Right lobe of liver (tissue), 6 donors: ENCODE measurements around the gene PHYHD1. TPM values are rescaled to one million over a fixed set of nuclear protein-coding genes. Genes with fewer than 3 reads are reported as not detected.

Experiments used
- ATAC-seq, 4 donors: fragments of 200-7000 bp; cut with Tn5 transposase; one replicate each; pipeline ENCODE4 v1.9.1; 2020; ENCODE audit warnings: mild to moderate bottlenecking in 4 of 4, moderate library complexity in 4 of 4
- DNase-seq, 3 donors: peaks; one replicate each; pipeline ENCODE4 v3.0.0-alpha.2; 2020
- H3K27ac ChIP-seq, 3 donors: fragments of 200-600 bp; one replicate each; pipeline ENCODE4 v1.8.0; 2022
- H3K27me3 ChIP-seq, 2 donors: fragments of 200-600 bp; one replicate each; pipeline ENCODE4 v1.8.0; 2022
- H3K36me3 ChIP-seq, 4 donors: fragments of 200-600 bp; sonication (generic) in 1 of 4; one replicate each; pipeline versions ENCODE4 v1.5.1 to v1.8.0; 2017 to 2022; ENCODE audit warnings: control low read depth in 1 of 4
- H3K4me1 ChIP-seq, 4 donors: fragments of 200-600 bp; sonication (generic) in 1 of 4; one replicate each; pipeline versions ENCODE4 v1.5.1 to v1.8.0; 2017 to 2022; ENCODE audit warnings: control low read depth in 1 of 4
- H3K4me3 ChIP-seq, 3 donors: fragments of 200-600 bp; one replicate each; pipeline ENCODE4 v1.8.0; 2022
- H3K9me3 ChIP-seq, 4 donors: fragments of 200-600 bp; sonication (generic) in 1 of 4; one replicate each; pipeline versions ENCODE4 v1.5.1 to v1.8.0; 2017 to 2022; ENCODE audit warnings: control low read depth in 1 of 4
- CTCF ChIP-seq, 4 donors: fragments of 200-600 bp in 3 of 4; fragments of 450-650 bp in 1 of 4; IDR thresholded peaks; one replicate each; pipeline versions ENCODE4 v1.5.1 to v1.8.0; 2016 to 2022; ENCODE audit warnings: antibody characterized with exemption in 4 of 4, mild to moderate bottlenecking in 2 of 4
- POLR2A ChIP-seq: fragments of 450-650 bp; IDR thresholded peaks from one replicate; pipeline ENCODE4 v1.6.1; 2017; ENCODE audit warnings: antibody characterized with exemption, mild to moderate bottlenecking
- WGBS: methylation state at CpG from one replicate; pipeline ENCODE4 v1.1.6; 2018; ENCODE audit warnings: low coverage, low lambda C conversion rate; ENCODE audit not compliant: insufficient coverage; ENCODE audit errors: missing lambda C conversion rate; 5-methylcytosine and 5-hydroxymethylcytosine counted together
- intact Hi-C, 2 donors: fragments of 100-400 bp; cut with DNase I; formaldehyde crosslinking; loops; one replicate each; pipeline versions ENCODE4 v1.11.2 to v1.14.1; 2022
- total RNA-seq, 6 experiments: library from RNA; depleted of rRNA in 2 of 6; stranded (reverse); fragments of >200 nt in 2 of 6; fragmentation: NEBNext Ultra II Directional in 3 of 6; extraction: Animal tissue kit (Norgen Biotek cat#: 25700) in 3 of 6; gene quantifications; one replicate each; pipeline versions ENCODE4 v1.1.0 to v1.2.4, GENCODE V29; 2016 to 2023
- donor health status: DM: no; HTN: yes; CAD: no.
- donor health status: DM: no; HTN: no; CAD: no.
- donor health status: DM: no; HTN: no; CAD: no.
- donor health status: DM: no; HTN: yes; CAD: no.
- donor health status: DM: no; HTN: yes; CAD: no.

Gene PHYHD1
- total RNA-seq, 6 experiments from 2014 or later: 14.0 to 69.7 (median 38.2) TPM

GRCh38 chr9:128882677-128883603 lies 37.8 kb upstream of the PHYHD1 start:
- ATAC-seq: no peak
- no peaks in the 10 kb centered on the region for H3K27me3 ChIP-seq
- intact Hi-C loops: loop anchor here (5.0 kb wide), 2 partner anchors 34 to 39 kb away; partner anchors contain the start of gene PHYHD1 (in 1 of the 2)

GRCh38 chr9:128884164-128884563 lies 36.6 kb upstream of the PHYHD1 start:
- WGBS: 40% methylated on average over 1 of the region's 2 CpGs
- Histone ChIP-seq H3K27me3 (no peaks in the 10 kb centered on the region), H3K4me1 (peaks cover 0 to 32% (median 8%) of the 10 kb centered on the region in 4 donors), H3K27ac (no peak overlapping the region), H3K4me3 (no peak overlapping the region), H3K9me3 (no peaks in the 10 kb centered on the region), H3K36me3 (peaks cover 0 to 17% (median 5%) of the 10 kb centered on the region in 4 donors)
- DNase-seq: no peak
- TF ChIP-seq CTCF (IDR thresholded peaks at IDR 0.05): no peak
- no peak for TF ChIP-seq POLR2A
- intact Hi-C loops: loop anchor here (5.0 kb wide), 2 partner anchors 33 to 38 kb away; partner anchors contain the start of gene PHYHD1 (in 1 of the 2)
- no peak for ATAC-seq

More at GRCh38 chr9:128882677-128883603, 37.8 kb upstream of the PHYHD1 start:
- peak overlapping the region; percentile 94 to 99 (median 98) for H3K4me3 ChIP-seq
- TF ChIP-seq POLR2A (no peak), CTCF (IDR thresholded peaks at IDR 0.05) (no peak)
- H3K4me1 ChIP-seq: peaks cover 0 to 39% (median 12%) of the 10 kb centered on the region in 4 donors
- DNase-seq: no peak
- H3K36me3 ChIP-seq: peaks cover 0 to 13% (median 4%) of the 10 kb centered on the region in 4 donors
- no peaks in the 10 kb centered on the region for H3K9me3 ChIP-seq
- 0% methylated on average over 14 of the region's 19 CpGs for WGBS
- peak overlapping the region; percentile 97 to 98 (median 98) for H3K27ac ChIP-seq

- H3K27ac ChIP-seq: no peak overlapping the region
- H3K27me3 ChIP-seq: no peaks in the 10 kb centered on the region
- intact Hi-C loops: no loop called here
- TF ChIP-seq CTCF (IDR thresholded peaks at IDR 0.05): no peak
- TF ChIP-seq POLR2A: no peak
- no peak for DNase-seq
- H3K36me3 ChIP-seq: peaks cover 0 to 17% (median 8%) of the 10 kb centered on the region in 4 donors
- H3K9me3 ChIP-seq: no peaks in the 10 kb centered on the region
- H3K4me1 ChIP-seq: peaks cover 0 to 22% (median 3%) of the 10 kb centered on the region in 4 donors
- no peak overlapping the region for H3K4me3 ChIP-seq
- WGBS: 100% methylated on average over 3 of the region's 8 CpGs
- no peak for ATAC-seq
Observed at GRCh38 chr9:128885376-128885775, 35.4 kb upstream of the PHYHD1 start.

GRCh38 chr9:128885798-128886197 lies 35.0 kb upstream of the PHYHD1 start:
- no peaks in the 10 kb centered on the region for H3K27me3 ChIP-seq
- intact Hi-C loops: no loop called here
- DNase-seq: no peak
- H3K4me1 ChIP-seq: peaks cover 0 to 18% (median under 1%) of the 10 kb centered on the region in 4 donors
- ATAC-seq: no peak
- H3K36me3 ChIP-seq: peaks cover 0 to 17% (median 8%) of the 10 kb centered on the region in 4 donors
- H3K4me3 ChIP-seq: no peak overlapping the region
- H3K9me3 ChIP-seq: no peaks in the 10 kb centered on the region
- no peak overlapping the region for H3K27ac ChIP-seq
- no peak for TF ChIP-seq CTCF (IDR thresholded peaks at IDR 0.05)
- TF ChIP-seq POLR2A: no peak
- 89% methylated on average over 3 of the region's 15 CpGs for WGBS
